GM18511 (cell line): ENCODE measurements around the gene SLC4A1.

ENCODE experiments used
- ATAC-seq: cut with Tn5 transposase; IDR thresholded peaks from one replicate; pipeline ENCODE4 v1.9.1; 2021; ENCODE audit warnings: mild to moderate bottlenecking, moderate library complexity; ENCODE audit not compliant: unreplicated experiment

SLC4A1 gene

DNA sequence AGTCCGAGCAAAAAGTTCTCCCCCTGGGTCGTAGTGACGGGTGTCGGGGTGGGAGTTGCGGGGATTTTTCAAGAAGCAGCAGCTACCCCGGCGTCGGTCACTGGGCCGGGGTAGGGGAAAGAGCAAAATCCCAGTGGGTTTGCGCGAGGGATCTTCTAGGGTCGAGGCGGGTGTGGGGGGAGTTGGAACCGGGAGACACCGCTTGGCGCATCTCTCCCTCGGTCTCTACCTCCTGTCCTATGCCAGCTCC is 46.1 kb downstream of the SLC4A1 start:
- no peak for ATAC-seq

DNA sequence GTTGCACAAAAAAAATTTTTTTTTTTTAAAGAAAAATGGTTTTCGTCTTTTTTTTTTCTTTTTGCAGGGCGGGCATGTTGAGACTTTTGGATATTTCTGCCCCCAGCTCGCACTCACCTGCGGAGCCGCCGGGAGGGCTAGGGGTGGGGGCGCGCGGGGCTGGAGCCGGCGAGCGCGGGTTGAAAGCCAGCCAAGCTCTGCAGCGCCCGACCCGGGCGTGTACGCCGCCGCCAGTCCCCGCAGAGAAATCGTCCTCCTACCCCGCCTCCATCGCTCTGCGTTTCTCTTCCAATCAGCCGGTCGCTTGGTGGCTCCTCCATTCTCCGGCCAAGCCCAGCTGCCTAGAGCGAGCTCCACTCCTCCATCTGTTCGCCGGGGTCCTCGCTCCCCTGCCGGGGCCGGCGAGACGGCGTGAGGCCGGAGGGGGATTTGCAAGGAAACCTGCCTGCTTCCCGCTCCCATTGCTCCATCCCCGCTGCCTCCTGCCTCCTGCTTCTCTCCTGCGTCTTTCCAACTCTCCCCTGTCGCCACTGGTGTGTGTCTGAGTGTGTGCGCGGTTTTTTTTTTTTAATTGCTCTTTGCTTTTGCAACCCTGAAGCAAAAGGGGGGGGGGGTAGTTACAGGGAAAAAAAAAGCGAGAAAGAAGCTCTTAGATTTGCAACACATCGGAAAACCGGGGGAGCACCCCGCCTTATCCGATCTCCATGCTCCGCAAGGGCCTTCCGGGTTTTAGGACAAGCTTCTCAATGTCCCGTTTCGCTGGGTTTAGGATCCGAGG is 46.7 kb downstream of the SLC4A1 start:
- ATAC-seq, result no peak

DNA sequence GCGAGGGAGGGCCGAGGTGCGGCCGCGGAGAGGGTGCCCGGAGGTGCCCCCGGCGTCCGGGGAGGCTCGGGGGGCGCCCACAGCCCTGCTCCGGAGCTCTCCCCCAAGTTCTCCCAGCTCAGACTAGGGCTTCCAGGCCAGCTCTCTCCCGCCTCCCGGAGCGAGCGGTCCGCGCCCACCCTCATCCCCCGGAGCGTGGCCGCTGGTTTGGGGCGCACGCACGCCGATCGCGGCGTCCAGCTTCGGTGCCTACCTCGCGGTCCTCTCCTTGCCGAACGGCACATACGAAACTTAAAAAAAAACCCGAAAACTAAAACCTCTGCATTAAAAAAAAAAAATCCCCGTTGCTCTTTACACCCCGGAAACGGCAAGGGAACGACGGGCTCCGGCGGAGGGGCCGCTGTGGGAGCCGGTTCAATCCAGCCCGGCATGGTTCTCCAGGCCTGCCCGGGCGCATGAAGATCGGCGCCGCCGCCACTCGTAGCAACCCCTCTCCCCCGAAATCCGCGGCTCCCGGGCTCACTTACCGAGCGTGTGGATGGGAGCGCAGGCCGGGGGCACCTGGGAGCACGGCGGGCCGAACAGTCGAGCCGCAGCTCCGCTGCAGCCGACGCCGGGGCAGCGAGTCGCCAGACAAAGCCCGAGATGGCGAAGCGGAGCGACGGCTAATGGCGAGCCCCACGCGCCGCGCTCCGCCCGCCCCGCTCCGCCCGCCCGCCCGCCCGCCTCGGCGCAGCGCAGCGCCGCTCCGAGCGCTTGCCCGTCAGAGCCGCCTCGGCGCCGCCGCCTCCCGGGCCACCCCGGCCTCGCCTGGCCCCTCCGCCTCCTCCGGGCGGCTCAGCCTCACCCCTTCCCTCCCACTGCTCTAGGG is 47.5 kb downstream of the SLC4A1 start:
- no peak for ATAC-seq

DNA sequence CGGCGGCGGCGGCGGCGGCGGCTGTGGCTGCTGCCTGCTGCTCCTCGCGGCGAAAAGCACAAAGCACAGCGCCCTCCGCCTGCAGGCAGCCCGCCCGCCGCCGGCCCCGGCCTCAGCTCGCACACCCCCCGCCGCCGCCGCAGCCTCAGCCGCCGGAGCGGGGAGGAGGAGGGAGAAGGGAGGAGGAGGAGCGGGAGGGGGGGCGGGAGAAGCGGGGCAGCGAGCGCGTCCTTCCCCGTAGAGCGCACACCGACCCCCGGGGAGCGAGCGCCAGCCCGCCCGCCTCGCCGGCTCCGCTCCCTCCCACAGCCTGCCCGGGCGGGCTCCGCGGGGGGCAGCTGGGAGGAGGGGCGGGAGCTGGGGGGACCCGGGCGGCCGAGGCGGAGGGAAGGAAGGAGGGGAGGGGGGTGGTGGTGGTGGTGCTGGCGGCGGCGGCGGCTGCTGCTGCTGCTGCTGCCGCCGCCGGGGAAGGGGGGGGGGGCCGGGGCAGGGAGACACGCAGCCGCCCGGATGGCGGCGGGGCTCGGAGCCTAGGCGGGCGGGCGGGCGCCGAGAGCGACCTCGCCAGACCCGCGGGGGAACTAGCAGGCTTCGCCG is 48.2 kb downstream of the SLC4A1 start, which contains the start of gene UBTF:
Gene UBTF (minus strand): TSS at position 60 of the 597 bp plus-strand sequence. CDS start 1,446 bp downstream, outside the sequence.
- ATAC-seq, result peak; percentile 10

DNA sequence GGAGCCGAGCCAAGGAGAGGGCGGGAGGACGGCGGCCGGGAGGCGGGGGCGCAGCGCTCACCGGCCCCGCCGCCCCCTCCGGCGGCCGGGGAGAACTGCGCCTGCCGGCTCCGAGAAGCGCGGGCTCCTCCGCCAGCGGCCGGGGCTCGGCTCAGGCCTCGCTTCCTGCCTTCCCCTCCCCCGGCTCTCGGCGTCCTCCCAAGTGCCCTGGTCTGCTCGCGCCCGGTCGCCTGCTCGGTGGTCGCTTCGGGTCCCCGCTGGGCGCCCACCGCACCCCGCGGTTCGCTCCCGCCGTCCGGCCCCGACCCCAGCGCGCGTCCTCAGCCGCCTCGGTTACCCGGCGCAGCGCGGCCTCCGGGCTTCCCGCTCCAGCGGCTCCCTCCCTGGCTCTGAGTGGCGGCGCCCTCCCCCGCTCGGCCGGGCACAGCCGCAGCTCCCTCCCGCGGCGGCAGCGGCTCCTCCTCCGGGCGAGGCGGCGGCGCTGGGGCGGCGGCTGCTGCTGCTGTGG is 48.8 kb downstream of the SLC4A1 start:
- peak; percentile 37 for ATAC-seq

DNA sequence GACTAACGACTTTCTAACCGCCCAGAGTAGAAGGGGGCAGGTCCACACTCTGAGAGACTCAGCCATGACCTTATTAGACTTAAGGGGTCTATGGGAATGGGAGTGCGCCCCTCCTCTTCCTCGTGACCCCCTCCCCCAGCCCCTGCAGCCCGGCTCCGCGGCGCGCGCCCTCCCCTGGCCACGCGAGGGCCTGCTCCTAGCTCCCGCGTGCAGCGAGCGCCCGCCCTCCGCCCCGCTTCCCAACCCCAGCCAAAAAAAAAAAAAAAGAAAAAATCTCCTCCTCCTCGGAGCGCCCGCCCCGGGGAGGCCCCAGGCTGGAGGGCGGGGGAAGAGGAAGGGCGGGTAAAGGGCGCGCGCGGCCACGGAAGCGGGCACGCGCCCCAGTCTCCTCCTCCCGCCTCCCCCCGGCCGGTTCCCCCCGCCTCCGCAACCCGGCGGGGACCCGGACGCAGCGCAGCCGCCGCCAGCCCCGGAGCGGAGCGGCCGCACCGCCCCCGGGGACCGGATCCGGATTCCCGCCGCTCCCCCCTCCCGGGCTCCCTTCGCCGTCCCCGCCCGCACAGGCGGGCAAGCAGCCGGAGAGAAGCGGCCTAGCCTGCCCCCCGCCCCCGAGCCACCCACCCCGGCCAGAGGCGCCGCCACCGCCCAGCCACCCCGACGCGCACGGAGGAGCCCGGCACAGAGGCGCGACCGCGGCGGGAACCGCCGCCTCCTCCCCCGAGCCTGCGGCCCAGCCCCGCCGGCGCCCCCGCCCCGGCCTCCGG is 49.4 kb downstream of the SLC4A1 start:
- peak; percentile 33 for ATAC-seq

DNA sequence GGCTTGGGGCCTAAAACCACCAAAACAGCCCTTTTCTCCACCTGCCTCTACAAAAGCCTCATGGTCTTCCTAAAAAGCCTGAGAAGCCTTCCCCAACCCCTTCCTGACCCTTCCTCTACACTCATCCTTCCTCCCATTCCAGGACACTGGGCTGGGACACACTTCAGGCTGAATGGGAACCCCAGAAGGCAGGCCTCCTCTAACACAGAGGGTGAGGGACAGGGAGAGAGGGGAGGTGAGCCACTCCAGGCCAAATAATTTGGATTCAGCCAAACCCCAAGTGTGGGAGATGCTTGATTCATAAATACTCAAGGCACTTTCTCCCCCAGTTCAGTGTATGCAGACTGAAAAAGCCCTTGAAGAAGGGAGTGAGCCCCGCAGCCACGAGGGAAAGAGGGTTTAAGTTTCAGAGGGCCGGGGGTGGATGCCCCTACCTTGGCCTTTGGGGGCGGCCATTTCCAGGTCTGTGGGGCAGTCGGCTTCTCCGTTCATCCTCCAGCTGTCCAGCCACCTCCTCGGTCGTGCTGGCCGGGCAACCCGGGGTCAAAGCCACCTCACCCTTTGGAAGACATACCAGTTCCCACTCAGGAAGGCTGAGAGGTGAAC is 50.1 kb downstream of the SLC4A1 start:
- ATAC-seq, result no peak

DNA sequence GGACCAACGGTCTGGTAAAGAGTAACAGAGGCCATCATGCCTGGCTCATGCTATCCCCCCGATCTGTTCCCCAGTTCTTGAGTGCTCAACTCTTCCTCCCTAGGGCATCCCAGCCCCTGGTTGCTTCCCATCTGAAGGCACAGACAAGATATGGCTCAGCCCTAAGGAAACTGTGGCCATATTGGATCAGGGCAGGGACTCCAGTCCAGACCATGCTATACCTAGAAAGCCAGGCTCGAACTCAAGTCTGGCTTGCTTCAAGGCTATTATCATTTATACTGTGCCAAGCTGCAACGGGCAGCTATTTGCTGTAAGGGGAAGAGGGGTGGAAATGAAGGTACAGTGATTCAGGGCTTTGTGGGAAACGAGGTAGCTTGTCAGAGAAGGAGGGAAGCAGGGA is 51.2 kb downstream of the SLC4A1 start:
- ATAC-seq, result no peak

DNA sequence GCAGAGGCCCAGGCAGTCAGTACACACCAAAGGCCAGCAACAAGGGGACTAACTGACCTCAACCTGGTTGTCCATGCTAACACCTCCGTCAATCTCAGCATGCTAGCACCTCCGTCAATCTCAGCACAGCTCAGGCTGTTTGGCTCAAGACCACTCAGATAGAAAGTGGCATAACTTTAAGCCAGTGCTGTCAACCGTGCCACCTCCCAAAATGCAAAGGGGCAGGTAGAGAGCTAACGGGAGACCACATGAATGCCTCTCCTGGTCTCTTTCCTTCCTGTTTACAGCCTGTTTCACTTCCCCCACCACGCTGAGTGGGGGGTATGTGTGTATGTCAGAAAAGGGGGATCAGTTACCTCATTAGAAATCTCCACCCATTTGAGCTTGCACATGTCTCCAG is 51.8 kb downstream of the SLC4A1 start:
- ATAC-seq, result no peak

DNA sequence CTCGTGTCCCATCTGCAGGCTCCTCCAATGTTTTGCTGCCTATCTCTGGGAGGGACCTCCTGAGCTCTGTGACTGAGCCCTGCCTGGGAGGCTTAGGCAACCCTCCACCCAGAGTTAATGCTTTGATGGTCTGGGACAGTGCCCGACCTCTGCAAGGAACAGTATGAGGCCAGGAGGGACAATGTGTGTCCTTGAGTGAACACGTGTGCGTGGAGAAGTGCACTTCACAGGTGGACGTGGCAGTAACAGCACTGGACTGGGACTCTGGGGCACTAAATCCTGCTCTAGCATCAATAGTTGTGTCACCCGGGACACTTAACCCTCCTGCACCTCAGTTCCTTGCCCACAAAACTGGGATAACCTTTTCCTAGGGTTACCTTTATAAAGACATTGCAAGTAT is 53.0 kb downstream of the SLC4A1 start:
- no peak for ATAC-seq

DNA sequence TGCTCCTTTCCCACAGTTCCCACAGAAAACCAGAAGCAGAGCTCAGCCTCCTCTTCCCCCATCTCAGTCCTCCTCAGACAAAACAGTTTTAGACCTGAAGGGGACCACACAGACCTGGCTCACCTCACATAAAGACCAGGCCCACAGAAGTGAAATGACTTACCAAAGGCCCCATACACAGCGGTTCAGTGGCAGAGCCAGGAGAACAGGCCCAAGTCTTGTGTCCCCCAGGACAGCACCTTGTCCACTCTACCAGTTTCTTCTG is 53.8 kb downstream of the SLC4A1 start:
- ATAC-seq, result no peak

DNA sequence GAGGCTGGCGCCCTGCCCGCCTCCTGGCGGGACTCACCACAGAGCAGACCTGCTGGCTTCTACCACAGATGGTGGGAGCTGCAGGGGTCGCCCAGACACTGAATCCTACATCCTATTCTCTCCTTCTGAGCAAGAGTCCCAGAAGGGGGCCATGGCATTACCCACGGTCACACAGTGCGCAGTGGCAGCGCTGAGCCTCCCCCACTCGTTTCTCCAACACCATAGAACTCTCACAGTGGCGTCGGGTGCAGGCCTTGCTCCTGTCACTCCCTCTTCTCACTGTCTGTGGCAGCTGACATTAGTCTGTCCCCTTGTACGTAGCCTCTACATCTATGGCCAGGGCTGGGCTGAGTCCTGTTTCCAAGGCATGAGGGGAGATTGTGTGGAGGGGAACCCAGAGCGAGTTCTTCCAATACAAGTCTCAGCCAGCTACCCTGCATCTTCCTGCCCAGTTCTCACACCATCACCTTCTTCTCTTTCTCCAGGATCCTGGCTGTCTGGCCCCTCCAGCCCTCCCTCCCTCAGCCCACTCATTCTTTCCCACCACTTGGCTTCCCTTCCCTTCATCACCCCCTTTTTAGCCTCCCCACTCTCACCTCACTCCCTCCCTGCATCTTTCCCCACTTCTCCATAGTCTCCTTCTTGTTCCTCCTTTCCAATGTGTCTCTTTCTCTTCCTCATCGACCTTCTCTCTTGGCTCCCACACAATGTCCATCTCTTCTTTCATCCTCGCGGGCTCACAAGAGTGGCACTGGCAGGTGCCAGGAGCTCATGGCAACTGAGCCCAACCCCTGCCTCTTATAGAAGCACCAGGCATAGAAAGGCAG is 54.3 kb downstream of the SLC4A1 start:
- ATAC-seq, result no peak

DNA sequence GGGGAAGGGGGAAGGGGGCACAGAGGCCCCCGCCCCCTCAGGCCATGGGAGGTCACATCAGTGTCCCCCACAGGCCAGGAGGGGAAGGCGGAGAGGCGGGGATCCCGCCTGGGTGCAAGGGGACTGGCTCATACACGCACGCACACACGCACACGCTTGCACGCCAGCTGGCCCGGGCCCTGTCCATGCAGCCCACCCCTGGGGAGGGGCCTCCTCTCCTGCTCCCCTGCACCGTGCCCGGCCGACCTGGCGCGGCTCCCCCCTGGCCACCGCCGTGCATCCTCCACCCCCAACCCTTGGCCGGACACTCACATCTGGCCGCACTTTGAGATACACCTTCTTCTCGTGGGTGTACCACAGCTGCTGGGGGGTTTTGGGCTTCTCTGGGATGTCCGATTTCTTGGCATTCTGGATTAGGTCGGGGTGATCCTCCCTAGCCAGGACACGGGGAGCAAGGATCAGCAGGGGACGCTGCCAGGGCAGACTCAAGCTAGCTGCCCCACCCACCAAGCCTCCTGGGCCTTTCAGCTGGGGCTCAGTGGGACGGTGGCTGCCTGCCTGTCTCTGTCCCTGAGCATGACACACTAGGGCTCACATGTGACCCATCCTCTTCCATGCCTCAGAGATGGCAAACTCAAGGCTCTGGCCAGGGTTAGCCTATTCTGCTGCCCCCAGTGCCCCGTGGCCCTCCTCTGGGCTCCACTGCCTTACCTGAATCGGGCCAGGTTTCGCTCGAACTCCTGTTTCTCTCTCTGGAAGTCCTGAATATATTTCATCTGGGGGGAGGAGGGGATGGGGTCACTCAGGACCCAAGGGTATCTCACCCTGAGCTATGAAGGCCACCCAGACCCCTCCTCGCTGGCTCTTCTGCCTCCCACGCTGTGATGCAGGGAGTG is 55.2 kb downstream of the SLC4A1 start:
- ATAC-seq, result no peak

DNA sequence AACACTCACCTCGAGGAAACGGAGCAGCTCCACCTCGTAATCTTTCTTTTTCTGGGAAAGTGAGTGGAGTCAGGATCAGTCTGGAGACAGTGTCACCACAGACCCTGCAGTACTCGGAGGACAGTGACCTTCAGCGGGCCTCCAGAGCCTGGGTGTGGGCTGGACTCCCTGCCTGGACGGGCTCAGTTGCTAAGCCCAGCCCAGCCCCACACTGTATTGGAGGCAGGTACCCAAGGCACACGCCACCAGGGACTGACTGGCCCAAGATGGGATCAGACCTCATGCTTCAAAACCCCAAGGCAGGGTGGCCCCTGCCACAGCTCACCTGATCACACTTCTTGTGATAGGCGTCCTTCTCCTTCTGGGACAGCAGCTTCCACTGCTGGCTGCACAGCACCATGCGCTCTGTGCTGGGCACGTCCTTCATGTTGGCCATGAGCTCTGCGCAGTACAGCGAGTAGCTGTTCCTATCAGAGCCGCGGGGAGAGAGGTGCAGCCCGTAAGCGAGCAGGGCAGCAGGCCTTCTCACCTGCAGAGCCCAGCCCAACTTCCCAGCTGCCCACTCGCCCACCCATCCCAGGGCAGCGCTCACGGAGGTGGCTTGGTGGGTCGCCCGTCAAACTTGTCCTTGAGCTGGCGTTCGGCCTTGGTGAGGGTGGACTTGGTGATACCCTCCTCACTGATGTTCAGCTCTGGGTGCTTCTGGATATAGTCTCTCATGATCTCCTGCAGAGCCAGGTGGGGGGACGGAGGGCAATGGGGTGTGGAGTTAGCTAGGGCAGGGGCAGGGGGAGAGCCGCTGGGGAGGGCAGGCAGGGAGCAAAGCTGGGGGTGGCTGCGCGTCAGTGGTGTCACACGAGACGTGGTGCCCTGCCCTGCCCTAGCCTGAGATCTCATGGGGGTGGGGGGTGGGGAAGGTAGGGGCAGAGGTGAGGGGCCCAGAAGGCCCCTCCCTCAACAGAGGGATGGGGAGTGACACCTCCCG is 56.4 kb downstream of the SLC4A1 start:
- ATAC-seq, result no peak

DNA sequence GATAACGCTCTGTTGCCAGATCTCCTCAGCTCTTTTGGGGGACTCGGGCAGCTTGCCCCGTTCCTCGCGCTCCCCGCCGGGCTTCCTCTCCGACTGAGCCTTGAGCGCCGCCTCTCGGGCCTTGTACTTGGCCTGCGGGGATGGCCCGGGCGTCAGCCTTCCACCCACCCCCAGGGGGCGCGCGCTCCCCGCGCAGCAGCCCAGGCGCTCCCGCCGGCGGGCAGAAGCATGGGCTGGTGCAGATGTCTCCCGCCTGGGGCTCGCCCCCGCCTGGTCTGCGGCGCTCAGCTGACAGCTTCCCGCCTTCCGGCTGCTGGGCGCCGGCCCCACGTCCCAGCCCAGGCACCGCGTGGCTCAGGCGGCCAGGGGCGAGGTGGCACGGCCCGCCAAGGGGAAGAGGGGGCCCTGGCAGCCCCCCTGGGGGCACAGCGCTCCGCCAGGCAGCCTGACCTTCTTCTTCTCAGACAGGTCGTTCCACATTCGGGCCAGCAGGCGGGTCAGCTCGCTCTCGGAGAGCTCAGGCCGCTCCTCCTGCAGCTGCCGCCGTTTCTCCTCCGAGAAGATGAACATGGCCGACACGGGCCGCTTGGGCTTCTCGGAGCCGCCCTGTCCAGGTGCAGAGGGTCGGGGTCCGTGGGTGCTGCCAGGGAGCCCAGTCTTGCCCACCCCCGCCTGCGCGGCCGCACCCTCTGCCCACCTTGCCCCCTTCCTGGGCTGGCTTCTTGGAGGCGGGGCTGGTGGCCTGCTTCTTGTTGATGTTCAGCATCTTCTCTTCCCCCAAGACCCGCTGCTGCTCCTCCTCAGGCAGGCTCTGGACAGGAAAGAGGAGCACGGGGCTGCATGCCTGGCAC is 57.4 kb downstream of the SLC4A1 start:
- ATAC-seq, result peak; percentile 82

DNA sequence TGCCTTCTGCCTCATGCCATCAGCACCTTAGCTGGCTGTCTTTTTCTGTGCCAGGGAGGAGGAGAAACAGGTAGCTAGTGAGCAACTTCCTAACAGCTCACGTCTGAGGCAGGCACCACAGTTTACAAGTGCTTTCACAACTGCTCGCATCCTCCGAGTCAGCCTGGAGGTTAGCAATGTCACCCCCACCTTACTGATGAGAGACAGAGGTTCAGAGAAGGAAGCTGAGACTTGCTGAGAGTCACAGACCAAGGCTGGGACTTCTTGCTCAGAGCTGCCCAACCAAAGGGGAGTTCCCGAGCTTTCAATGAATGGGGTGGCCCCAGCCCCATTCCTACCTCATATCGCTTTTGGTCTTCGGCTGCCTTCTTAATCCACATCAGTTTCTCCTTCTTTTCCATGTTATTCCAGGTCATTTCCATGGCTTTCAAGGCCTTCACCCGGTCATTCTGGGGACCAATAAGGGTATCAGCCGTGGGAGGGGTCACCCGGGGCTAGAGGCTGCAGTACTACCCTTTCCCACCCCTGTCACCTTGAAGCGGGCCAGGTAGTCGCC is 58.1 kb downstream of the SLC4A1 start:
- ATAC-seq, result peak; percentile 50

DNA sequence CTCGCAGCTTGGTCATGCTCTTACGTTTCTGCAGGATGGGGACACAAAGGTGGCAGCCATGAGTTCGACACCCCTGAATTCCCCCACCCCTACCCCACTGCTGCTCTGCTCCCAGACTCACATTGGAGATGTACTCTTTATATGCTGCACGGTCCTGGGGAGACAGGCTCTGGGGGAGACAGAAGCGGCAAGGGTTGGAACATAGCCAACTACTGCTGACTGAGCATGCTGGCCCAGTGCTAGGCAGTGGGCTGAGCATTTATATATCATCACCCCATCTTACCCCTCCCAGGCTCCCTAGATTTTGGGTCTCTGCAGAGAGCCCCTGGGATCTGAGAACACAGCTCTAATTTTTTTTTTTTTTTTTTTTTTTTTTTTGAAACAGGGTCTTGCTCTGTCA is 60.2 kb downstream of the SLC4A1 start:
- ATAC-seq, result no peak
